Non-pigmented ciliary epithelial cell (primary cell): ENCODE measurements around the gene FASN.

Experiments used
- DNase-seq: peaks from one replicate; pipeline ENCODE4 v3.0.0-alpha.2; 2010; ENCODE audit warnings: low read depth

The FASN gene

DNA sequence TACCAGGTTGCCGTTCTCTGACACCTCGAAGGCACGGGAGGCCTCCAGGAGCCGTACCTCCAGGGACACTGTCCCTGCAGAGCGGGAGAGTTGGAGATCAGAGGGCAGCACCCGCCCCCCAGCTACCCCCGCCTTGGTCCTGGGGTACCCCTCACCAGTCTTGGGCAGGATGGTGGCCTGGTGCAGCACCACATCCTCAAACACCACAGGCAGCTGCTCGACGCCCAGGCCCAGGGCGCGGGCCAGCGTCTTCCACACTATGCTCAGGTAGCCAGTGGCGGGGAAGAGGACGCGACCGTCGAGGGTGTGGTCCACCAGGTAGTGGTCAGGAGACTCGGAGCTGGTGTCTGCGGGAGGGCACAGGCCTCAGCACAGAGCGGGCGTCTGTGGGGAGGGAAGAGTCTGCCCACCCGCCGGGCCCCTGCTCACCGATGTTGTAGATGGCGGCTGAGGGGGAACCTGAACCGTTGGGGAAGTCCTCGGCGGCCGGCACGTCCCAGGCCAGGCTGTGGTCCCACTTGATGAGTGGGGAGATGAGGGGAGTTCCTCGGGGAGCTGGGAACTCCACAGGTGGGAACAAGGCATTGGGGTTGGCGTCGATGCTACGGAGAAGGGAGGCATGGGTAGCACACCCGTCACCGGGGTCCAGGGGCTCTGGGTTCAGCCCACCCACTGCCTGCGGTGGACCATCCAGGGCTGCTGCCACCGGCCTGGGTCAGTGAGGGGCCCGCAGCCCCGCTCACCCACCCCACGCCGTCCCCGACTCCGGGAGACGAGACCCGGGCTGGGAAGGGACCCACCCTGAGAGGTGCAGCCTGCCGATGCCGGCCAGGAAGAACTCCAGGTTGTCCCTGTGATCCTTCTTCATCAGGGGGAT lies 9.8 kb downstream of the FASN start:
- no peak for DNase-seq

- no peak for DNase-seq
These were observed 10.8 kb downstream of the FASN start for GRCh38 chr17:82086941-82087906.

DNA sequence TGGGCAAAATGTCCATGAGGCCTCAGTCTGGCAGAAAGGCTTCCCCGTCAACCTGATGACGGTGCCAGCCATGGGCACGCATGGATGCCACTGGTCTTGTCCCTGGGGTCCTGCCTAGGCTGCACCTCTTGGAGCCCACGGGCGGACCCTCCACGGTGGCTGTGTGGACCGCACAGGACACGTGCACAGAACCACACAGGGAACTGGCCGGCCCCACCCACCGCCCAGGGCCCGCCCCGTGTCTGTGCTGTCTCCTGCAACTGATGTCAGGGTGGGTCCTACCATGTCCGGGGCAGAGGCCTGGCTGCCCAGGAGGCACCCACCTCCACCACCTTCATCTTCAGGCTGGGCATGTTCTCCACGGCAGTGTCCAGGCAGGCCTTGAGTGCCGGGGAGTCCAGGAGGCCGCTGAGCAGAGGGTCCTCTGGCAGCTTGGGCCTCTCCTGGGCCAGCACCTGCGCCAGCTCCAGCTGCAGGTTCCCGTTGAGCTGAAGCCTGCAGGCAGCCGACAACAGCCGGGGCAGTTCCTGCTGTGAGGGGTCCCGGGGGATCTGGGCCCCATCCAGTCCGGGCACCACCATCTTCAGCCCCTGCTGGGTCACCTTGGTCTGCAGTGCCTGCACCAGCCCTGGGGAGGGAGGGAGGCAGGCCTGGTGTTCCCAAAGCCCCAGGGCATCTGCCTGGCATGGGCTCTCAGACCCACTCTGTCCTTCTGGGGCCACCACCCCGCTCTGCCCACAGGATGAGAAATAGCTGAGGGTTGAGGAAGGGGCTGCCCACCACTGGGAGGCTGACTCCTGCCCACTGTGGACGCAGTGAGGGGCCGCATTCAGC lies 11.9 kb downstream of the FASN start:
- no peak for DNase-seq

DNA sequence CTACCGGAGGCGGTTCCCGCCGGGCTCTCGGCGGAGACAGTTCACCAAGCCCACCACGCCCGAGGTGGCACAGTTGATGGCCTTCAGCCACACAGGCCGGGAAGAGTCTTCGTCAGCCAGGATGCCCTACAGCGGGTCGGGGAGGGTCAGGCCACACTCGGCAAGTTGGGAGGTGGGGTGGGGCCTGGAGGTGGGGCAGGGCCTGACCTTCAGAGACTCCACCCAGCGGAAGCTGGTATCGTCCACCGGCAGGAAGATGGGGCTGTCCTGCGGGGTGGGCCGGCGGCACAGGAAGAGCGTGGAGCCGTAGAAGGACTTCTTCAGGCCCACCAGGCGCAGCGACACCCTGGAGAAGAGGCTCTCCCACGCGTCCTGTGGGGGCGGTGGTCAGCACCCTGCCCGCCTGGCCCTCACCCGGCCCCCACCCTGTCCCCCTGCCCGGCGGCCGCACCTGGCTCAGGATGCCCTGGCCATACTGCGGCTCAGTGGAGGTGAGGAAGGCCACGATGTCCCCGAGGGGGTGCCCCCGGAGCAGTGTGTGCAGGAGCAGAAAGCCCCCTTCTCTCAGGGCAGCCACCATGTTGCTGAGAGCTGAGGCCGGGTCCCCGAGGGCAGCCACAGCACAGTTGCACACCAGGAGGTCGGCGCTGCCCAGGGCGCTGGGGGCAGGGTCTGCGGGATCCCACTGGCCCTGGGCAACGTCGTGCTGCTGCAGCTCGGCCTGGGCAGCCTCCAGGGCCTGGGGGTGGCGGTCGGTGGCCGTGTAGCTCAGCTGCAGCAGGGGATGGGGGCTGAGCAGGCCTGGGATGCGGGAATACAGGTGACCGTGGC lies 12.8 kb downstream of the FASN start:
- DNase-seq, result no peak

DNA sequence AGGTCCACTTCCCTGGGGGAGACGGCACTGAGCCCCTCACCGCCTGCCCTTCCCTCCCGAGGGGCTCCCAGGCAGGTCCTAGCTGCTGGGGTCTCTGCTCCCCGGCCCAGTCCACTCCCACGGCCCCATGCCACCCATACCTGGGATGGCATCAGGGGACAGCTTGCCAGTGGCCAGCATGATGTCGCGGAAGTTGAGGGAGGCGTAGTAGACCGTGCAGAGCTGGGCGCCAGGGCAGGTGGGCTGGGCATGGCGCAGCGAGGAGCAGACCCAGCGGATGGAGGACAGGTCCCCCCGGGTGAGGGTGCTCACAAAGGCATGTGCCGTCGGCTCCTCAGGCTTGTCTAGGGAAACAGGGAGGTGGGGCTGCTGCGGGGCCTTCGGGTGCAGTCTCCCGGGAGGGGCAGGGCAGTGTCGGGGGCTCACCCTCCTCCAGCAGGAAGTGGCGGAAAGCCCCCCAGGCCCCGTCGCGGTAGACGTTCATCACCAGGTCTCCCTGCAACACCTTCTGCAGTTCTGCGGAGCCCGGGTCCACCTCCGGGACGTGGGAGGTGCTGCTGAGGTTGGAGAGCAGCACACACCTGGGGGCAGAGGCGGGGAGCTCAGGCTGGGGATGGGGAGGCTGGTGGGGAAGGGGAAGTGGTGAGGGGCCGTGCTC lies 13.5 kb downstream of the FASN start:
- DNase-seq, result no peak

DNA sequence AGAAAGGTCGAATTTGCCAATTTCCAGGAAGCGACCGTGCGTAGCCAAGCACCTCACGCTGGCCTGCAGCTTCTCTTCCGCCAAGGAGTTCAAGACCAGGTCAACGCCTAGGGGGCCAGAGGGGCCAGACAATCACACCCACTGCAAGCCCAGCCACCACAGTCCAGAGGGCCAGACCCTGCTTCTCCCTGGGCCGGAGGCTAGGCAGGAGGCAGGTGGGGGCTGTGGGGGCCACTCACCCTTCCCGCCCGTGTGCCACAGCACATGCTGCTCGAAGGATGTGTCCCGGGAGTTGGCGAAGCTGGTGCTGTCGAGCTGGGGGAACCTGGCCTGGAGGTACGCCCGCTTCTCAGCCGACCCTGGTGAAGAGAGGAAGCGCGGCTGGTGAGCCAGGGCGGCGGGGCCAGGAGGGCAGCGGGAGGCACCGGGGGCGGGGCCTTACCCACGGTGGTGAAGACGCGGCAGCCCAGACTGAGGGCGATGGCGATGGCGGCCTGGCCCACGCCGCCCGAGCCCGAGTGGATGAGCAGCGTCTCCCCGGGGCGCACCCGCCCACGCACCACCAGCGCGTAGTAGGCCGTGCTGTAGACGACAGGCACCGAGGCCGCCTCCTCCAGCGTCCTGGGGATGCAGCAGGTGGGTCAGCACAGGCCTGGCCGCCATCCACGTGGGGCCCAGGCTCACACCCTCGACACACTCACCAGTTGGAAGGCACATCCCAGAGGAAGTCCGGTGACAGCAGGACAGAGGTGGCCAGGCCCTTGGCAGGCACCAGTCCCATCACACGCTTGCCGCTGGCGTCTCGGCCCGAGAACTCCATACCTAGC lies 14.3 kb downstream of the FASN start:
- DNase-seq, result no peak

DNA sequence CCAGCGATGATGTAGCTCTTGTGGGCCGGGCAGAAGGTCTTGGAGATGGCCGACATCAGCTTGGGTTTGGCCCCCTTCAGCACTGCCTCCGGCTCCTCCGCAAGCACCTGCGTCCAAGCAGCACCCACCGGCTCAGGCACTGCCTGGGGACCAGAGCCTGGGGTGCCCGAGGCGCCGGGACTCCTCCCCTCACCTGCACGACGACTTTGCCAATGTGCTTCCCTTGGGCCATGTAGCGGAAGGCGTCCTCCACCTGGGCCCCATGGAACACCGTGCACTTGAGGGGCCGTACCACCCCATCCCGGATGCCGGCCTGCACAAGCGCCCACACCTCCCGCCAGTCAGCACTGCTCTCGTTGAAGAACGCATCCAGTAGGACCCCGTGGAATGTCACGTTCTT lies 15.0 kb downstream of the FASN start:
- no peak for DNase-seq

DNA sequence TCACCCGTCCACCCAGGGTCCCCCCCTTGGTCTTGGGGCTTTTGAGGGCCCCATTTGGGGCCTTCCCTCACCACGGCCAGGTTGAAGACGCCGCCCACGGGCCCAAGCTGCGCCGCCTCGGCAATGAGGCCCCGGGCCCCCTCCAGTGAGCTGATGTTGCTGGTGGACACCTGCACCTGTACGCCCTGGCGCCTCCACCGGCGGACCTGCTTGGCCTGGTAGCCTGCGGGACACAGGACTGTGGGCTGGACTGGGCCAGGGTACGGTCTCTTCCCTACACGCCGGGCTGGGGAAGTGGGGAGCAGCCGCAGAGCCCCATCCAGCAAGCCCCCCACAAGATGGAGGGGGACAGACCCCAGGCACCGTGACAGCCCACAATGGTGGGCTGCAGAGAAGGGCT lies 15.6 kb downstream of the FASN start:
- no peak for DNase-seq

DNA sequence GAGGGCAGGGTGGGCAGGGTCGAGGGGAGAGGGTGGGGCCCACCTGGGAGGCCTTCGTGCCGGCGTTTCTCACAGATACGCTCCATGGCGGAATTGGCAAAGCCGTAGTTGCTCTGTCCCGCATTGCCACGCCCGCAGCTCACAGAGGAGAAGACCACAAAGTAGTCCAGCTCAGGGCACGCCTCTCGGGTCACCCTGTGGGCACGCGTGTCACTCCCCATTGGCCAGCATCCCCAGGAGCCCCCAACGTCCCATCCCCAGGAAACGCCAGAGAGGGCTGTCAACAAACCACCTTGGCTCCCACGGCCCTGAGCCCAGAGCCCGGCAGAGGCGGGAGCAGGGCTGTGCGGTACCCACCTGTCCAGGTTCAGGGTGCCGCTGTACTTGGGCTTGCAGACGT lies 16.1 kb downstream of the FASN start:
- no peak for DNase-seq

GRCh38 chr17:82081546-82081945 lies 16.5 kb downstream of the FASN start:
- DNase-seq, result no peak

DNA sequence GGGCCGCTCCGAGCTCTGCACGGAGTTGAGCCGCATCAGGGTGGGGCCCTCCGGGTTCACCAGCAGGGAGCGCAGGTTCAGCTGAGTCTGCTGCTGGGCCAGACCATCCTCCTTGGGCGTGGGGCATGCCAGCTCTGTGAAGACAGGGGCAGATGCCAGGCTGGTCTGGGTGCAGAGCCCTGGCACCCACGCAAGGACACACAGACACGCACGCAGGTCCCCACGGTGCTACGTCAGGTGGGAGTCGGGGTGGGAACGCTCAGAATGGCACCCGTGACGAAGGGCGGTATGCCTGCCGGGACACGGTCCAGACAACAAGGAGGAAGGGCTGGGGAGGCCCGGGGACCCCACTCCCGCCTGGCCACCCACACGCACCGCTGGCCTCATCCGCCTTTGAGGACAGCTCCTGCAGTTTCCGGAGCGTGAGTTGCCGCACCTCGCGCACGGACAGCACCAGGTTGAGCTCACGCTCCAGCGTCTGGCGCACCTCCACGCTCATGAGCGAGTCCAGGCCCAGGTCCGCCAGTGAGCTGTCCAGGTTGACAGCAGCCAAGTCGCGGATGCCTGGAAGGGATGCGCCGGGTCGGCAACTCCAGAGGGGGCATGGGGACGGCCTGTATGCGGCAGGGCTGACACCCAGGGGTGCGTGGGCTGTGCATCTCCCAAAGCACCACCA lies 17.1 kb downstream of the FASN start:
- no peak for DNase-seq

DNA sequence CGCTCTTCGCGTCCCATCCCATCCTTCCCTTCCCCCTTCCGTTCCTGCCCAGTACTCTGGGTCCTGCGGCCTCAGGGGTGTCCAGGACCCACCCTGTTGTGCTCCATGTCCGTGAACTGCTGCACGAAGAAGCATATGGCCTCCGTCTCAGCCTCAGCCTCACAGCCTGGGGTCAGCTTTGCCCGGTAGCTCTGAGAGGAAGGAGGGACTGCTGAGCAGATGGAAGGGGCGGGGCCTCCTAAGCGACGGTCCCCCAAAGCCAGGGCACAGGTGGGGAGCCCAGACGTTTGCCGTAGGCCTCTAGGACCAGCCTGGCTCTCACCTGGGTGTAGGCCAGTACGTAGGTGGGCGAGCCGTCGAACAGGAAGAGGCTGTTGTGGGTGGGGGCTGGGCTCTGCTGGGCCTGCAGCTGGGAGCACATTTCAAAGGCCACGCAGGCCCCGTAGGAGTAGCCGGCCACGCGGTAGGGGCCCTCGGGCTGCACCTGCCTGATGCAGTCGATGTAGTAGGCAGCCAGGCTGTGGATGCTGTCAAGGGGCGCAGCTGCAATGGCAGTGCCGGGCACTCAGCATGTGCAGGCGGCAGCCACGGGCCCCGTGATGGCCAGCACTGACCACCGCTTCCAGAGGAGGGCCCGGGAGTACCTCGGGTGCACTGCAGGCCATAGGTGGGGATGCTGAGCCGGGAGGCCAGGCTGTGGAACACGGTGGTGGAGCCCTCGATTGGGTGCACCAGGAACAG lies 17.8 kb downstream of the FASN start:
- DNase-seq, result no peak

GRCh38 chr17:82079001-82079677 lies 18.9 kb downstream of the FASN start:
- DNase-seq, result no peak

DNA sequence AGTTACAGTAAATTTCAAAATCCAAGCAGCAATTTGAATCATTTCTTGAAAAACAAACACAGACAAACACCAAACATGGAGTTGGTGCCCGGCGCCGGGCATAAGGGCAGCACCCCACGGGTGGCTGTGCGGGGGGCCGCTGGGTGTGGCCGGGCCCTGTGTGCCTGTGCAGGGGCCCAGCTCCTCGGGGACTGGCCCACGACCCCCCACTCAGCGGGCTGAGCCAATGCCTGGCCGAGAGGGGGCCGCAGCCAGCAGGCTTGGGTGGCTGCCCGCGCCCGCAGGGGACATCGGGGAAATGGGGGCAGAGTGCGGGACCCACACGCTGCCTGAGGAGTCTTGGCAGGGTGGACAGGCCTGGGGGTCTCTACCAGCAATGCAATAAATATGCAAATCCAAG lies 19.6 kb downstream of the FASN start:
- no peak for DNase-seq

DNA sequence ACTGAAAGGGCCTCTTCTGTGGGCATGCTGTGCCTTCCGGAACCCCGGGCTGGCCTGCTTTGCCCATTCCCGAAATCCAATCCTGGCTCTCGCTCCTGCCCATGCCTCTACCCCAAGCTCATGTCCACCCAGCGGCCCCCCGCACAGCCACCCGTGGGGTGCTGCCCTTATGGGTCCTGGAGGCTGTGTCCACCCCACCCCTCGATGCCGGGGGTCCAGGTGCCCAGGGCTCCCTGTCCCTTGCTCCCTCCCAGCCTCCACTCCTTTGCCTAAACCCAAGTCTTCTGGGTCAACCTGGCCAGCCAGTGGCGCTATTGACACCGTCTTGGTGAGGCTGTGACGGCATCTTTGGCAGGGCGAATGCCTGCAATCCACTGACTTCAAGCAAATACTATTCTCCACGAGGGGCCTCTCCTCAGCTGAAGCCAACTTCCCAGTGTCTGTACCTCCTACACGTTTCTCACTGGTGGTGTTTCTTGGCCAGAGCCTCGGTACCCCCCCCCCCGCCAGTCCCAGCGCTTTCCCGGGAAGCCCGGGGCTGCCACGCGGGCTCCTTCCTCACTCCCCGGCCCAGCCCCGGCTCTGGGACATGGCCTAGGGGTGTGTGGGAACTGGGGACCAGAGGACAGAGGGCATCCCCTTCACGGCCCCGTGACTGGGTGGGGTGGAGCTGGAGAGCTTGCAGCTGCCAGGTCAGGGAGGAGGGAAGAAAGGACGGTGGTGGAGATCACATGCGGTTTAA lies 20.2 kb downstream of the FASN start:
- no peak for DNase-seq

- no peak for DNase-seq
These were observed 21.0 kb downstream of the FASN start for GRCh38 chr17:82076785-82077591.
